ENCODE measurements around the gene TRAK2. TPM values are rescaled to one million over a fixed set of nuclear protein-coding genes. Genes with fewer than 3 reads are reported as not detected.
A peak's percentile ranks its signal among the peaks of the same experiment; 100 is the strongest.
"Not testable (repeated sequence)": the region's sequence is repeated elsewhere in the genome, so short reads cannot be mapped to it uniquely, and the experiment has no call there.

The TRAK2 gene
- polyA plus RNA-seq, 3 donors: 37.7 to 44.9 (median 44.5) TPM

GRCh38 chr2:201401815-201402214 is 49.4 kb downstream of the TRAK2 start:
- no peak for DNase-seq (ENCODE audit: extremely low read depth in 1 of 11, low read depth in 9 of 11, low spot score in 4 of 11)

GRCh38 chr2:201396595-201396994 is 54.7 kb downstream of the TRAK2 start:
- DNase-seq (ENCODE audit: extremely low read depth in 1 of 11, low read depth in 9 of 11, low spot score in 4 of 11): no peak

GRCh38 chr2:201383136-201383535 is 68.1 kb downstream of the TRAK2 start:
- no peak for DNase-seq (ENCODE audit: extremely low read depth in 1 of 11, low read depth in 9 of 11, low spot score in 4 of 11)

- no peak for DNase-seq (ENCODE audit: extremely low read depth in 1 of 11, low read depth in 9 of 11, low spot score in 4 of 11)
These were observed 72.5 kb downstream of the TRAK2 start for GRCh38 chr2:201378496-201379397.

GRCh38 chr2:201377218-201377617 is 74.0 kb downstream of the TRAK2 start:
- DNase-seq (ENCODE audit: extremely low read depth in 1 of 11, low read depth in 9 of 11, low spot score in 4 of 11): no peak

GRCh38 chr2:201369775-201370174 is 81.5 kb downstream of the TRAK2 start:
- DNase-seq (ENCODE audit: extremely low read depth in 1 of 11, low read depth in 9 of 11, low spot score in 4 of 11): no peak

- DNase-seq (ENCODE audit: extremely low read depth in 1 of 11, low read depth in 9 of 11, low spot score in 4 of 11): not testable (repeated sequence)
These were observed 81.9 kb downstream of the TRAK2 start for GRCh38 chr2:201369318-201369717.

GRCh38 chr2:201366146-201366545 is 85.1 kb downstream of the TRAK2 start:
- DNase-seq (ENCODE audit: extremely low read depth in 1 of 11, low read depth in 9 of 11, low spot score in 4 of 11): no peak

GRCh38 chr2:201363857-201364560 is 87.2 kb downstream of the TRAK2 start:
- peak in 4 of 11 donors; percentile 8 to 19 (median 11) for DNase-seq (ENCODE audit: extremely low read depth in 1 of 11, low read depth in 9 of 11, low spot score in 4 of 11)

- DNase-seq (ENCODE audit: extremely low read depth in 1 of 11, low read depth in 9 of 11, low spot score in 4 of 11): no peak
These were observed 88.9 kb downstream of the TRAK2 start for GRCh38 chr2:201362396-201362795.

GRCh38 chr2:201361078-201361733 is 90.1 kb downstream of the TRAK2 start:
- DNase-seq (ENCODE audit: extremely low read depth in 1 of 11, low read depth in 9 of 11, low spot score in 4 of 11): no peak

- no peak for DNase-seq (ENCODE audit: extremely low read depth in 1 of 11, low read depth in 9 of 11, low spot score in 4 of 11)
These were observed 91.0 kb downstream of the TRAK2 start for GRCh38 chr2:201360256-201360655.

GRCh38 chr2:201358684-201359083 is 92.6 kb downstream of the TRAK2 start:
- no peak for DNase-seq (ENCODE audit: extremely low read depth in 1 of 11, low read depth in 9 of 11, low spot score in 4 of 11)

GRCh38 chr2:201357221-201357620 is 94.0 kb downstream of the TRAK2 start, which contains the start of gene FLACC1:
Gene FLACC1, minus strand, starts transcription at chr2:201357345. Its CDS starts 5,941 bp downstream, at chr2:201351404.
- peak; percentile 52 to 90 (median 79) for DNase-seq (ENCODE audit: extremely low read depth in 1 of 11, low read depth in 9 of 11, low spot score in 4 of 11)

- no peak for DNase-seq (ENCODE audit: extremely low read depth in 1 of 11, low read depth in 9 of 11, low spot score in 4 of 11)
These were observed 98.1 kb downstream of the TRAK2 start for GRCh38 chr2:201353116-201353515.

- no peak for DNase-seq (ENCODE audit: extremely low read depth in 1 of 11, low read depth in 9 of 11, low spot score in 4 of 11)
These were observed 100.4 kb downstream of the TRAK2 start for GRCh38 chr2:201350879-201351278.

GRCh38 chr2:201349601-201350000 is 101.7 kb downstream of the TRAK2 start:
- no peak for DNase-seq (ENCODE audit: extremely low read depth in 1 of 11, low read depth in 9 of 11, low spot score in 4 of 11)

- no peak for DNase-seq (ENCODE audit: extremely low read depth in 1 of 11, low read depth in 9 of 11, low spot score in 4 of 11)
These were observed 102.5 kb downstream of the TRAK2 start for GRCh38 chr2:201348758-201349157.

- no peak for DNase-seq (ENCODE audit: extremely low read depth in 1 of 11, low read depth in 9 of 11, low spot score in 4 of 11)
These were observed 104.1 kb downstream of the TRAK2 start for GRCh38 chr2:201347138-201347537.
